HepG2 (cell line): Measurements from ENCODE around the gene SLC27A3. TPM values are rescaled to one million over a fixed set of nuclear protein-coding genes. Genes with fewer than 3 reads are reported as not detected.

Source experiments
- ATF6 ChIP-seq: sonication (generic); formaldehyde crosslinking; conservative IDR thresholded peaks from 2 replicates; pipeline ENCODE4 v1.4.0; 2020; ENCODE audit warnings: missing genetic modification reagents
- CBFB ChIP-seq: sonication (generic); formaldehyde crosslinking; IDR thresholded peaks from 2 replicates; pipeline ENCODE4 v1.4.0; 2020; ENCODE audit warnings: missing genetic modification reagents
- CHD2 ChIP-seq: IDR thresholded peaks from 2 replicates; pipeline ENCODE4 v1.6.1; 2011; ENCODE audit warnings: low read depth, low read length, improper control_type of control experiment
- EED ChIP-seq: sonication (generic); formaldehyde crosslinking; IDR thresholded peaks from 2 replicates; pipeline ENCODE4 v1.5.0; 2020; ENCODE audit warnings: mild to moderate bottlenecking, missing genetic modification reagents
- HNRNPLL ChIP-seq: fragments of 200-400 bp; formaldehyde crosslinking; IDR thresholded peaks from 2 replicates; pipeline ENCODE4 v1.6.1; 2017; ENCODE audit warnings: mild to moderate bottlenecking, low read depth, low read length; ENCODE audit not compliant: poor library complexity, severe bottlenecking
- KDM5A ChIP-seq: fragments of 200-600 bp; sonication (generic); IDR thresholded peaks from 2 replicates; pipeline ENCODE4 v1.7.0; 2018; ENCODE audit warnings: antibody characterized with exemption, mild to moderate bottlenecking, low read length, borderline replicate concordance
- POLR2A ChIP-seq, 2 experiments: IDR thresholded peaks; 2 replicates each; pipeline ENCODE4 v1.6.1; 2011; ENCODE audit warnings: low read depth in 2 of 2, low read length in 2 of 2, mild to moderate bottlenecking in 1 of 2, moderate library complexity in 1 of 2; ENCODE audit not compliant: insufficient read depth in 1 of 2
- PTBP1 ChIP-seq: fragments of 200-400 bp; formaldehyde crosslinking; IDR thresholded peaks from 2 replicates; pipeline ENCODE4 v1.6.1; 2018; ENCODE audit warnings: low read length, low read depth; ENCODE audit not compliant: poor library complexity, severe bottlenecking
- SAFB2 ChIP-seq: sonication (generic); formaldehyde crosslinking; IDR thresholded peaks from 2 replicates; pipeline ENCODE4 v1.5.1; 2020; ENCODE audit warnings: missing genetic modification reagents, low read depth, mild to moderate bottlenecking, borderline replicate concordance
- YY1 ChIP-seq: IDR thresholded peaks from 2 replicates; pipeline ENCODE4 v1.6.1; 2011; ENCODE audit warnings: low read length, low read depth, moderate library complexity, mild to moderate bottlenecking; ENCODE audit not compliant: insufficient read depth, insufficient replicate concordance
- ZBTB7B ChIP-seq: sonication (generic); formaldehyde crosslinking; IDR thresholded peaks from 2 replicates; pipeline ENCODE4 v1.4.0; 2020; ENCODE audit warnings: missing genetic modification reagents
- polyA plus RNA-seq, 8 experiments: library from polyadenylated mRNA; depleted of rRNA in 3 of 8; stranded (reverse) in 7 of 8; unstranded in 1 of 8; fragments of >200 nt; fragmentation: Illumina TruSeq in 4 of 8; extraction: Trizol in 4 of 8; gene quantifications; 2 replicates each; pipeline versions ENCODE4 v1.2.1 to v1.2.3, GENCODE V29; 2011 to 2016; ENCODE audit warnings: low read depth in 4 of 8, missing spikeins in 1 of 8, mixed read lengths in 1 of 8; ENCODE audit not compliant: insufficient read depth in 1 of 8
- total RNA-seq, 5 experiments: library from RNA; depleted of rRNA; stranded (reverse); fragments of >200 nt; fragmentation: Illumina TruSeq; extraction: Trizol; gene quantifications; 2 replicates each; pipeline ENCODE4 v1.2.3, GENCODE V29; 2016; ENCODE audit warnings: low read depth in 1 of 5
- TF ChIP-seq, protein P1 (sequence below): sonication (generic); formaldehyde crosslinking; IDR thresholded peaks from 2 replicates; pipeline ENCODE4 v1.5.0; 2020; ENCODE audit warnings: mild to moderate bottlenecking, missing genetic modification reagents
- TF ChIP-seq, protein P2 (sequence below), 2 experiments: sonication (generic) in 1 of 2; formaldehyde crosslinking in 1 of 2; IDR thresholded peaks; 2 replicates each; pipeline versions ENCODE4 v1.4.0 to v1.6.1; 2016 to 2020; ENCODE audit warnings: borderline replicate concordance in 1 of 2, low read depth in 1 of 2, mild to moderate bottlenecking in 1 of 2, missing genetic modification reagents in 1 of 2
- TF ChIP-seq, protein P3 (sequence below): IDR thresholded peaks from 2 replicates; pipeline ENCODE4 v1.6.1; 2018; ENCODE audit warnings: missing genetic modification reagents

SLC27A3 gene
- total and polyA plus RNA-seq, 2 of the 13 experiments (the other 11 are each of a cell fraction or from before 2014, with no cell fraction given): 4.3 to 10.3 TPM

DNA sequence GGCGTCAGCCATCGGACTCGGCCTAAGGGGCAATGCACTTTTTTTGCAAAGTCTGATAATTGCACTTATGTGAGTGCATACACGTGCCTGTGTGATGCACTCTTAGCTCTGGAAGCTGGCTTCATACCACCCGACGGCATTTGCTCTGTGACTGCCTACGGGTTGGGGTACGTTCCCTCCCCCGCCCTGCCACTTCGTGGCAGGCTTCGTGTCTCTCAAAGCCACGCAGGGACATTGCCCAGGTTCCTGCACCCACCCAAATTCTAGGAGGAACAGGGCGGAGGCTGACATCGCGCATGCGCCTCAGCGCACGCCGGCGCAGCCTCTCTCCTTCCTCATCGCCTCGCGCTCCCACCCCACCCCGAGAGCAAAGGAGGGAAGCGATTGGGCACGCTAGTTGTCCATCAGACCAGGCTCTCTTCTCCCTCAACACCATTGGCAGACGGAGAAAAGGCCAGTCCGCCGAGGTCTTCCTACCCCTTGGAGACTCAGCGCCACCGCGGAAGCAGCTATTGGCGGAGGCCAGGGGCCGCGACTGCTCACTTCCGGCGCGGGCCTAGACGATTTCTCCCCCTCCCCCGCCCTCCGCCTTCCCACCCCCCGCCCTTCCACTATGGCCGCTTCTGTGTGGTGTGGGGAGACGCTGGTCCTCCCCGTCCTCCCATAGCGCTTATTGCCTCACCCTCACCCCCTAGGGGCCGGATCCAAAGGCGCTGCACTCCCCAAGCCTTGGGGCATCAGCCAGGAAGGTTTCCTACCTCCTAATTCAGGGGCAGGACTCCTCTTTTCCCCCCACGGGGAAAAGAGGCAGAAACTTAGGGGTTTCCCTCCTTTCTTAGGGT, 47.5 kb upstream of the SLC27A3 start, which contains the start of gene INTS3 (continued):
- TF ChIP-seq CBFB (0 out of 2 replicates have a peak, but pooled peaks have one; percentile 30), ATF6 (CRISPR knock-in tag) (no peak), YY1 (peak; percentile 85), KDM5A (peak; percentile 58; the same call in 1 of the 2 replicates), PTBP1 (no peak), HNRNPLL (peak; percentile 52), EED (CRISPR knock-in tag) (peak; percentile 20; the same call in 1 of the 2 replicates), ZBTB7B (CRISPR knock-in tag) (no peak), SAFB2 (CRISPR knock-in tag) (peak; percentile 67; the same call in 1 of the 2 replicates), CHD2 (peak; percentile 65), POLR2A (IDR thresholded peaks at IDR 0.05; ENCODE audit: insufficient read depth in 1 of 2, low read depth in 2 of 2, low read length in 2 of 2) (peak; percentile 73 to 76)
- TF ChIP-seq, protein P1, sequence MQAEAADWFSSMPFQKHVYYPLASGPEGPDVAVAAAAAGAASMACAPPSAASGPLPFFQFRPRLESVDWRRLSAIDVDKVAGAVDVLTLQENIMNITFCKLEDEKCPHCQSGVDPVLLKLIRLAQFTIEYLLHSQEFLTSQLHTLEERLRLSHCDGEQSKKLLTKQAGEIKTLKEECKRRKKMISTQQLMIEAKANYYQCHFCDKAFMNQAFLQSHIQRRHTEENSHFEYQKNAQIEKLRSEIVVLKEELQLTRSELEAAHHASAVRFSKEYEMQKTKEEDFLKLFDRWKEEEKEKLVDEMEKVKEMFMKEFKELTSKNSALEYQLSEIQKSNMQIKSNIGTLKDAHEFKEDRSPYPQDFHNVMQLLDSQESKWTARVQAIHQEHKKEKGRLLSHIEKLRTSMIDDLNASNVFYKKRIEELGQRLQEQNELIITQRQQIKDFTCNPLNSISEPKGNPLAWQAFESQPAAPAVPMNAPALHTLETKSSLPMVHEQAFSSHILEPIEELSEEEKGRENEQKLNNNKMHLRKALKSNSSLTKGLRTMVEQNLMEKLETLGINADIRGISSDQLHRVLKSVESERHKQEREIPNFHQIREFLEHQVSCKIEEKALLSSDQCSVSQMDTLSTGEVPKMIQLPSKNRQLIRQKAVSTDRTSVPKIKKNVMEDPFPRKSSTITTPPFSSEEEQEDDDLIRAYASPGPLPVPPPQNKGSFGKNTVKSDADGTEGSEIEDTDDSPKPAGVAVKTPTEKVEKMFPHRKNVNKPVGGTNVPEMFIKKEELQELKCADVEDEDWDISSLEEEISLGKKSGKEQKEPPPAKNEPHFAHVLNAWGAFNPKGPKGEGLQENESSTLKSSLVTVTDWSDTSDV (CRISPR knock-in tag): peak; percentile 83; the same call in 1 of the 2 replicates
- TF ChIP-seq, protein P2, sequence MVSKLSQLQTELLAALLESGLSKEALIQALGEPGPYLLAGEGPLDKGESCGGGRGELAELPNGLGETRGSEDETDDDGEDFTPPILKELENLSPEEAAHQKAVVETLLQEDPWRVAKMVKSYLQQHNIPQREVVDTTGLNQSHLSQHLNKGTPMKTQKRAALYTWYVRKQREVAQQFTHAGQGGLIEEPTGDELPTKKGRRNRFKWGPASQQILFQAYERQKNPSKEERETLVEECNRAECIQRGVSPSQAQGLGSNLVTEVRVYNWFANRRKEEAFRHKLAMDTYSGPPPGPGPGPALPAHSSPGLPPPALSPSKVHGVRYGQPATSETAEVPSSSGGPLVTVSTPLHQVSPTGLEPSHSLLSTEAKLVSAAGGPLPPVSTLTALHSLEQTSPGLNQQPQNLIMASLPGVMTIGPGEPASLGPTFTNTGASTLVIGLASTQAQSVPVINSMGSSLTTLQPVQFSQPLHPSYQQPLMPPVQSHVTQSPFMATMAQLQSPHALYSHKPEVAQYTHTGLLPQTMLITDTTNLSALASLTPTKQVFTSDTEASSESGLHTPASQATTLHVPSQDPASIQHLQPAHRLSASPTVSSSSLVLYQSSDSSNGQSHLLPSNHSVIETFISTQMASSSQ (IDR thresholded peaks at IDR 0.05; ENCODE audit: low read depth): no peak
- TF ChIP-seq, protein P2 (CRISPR knock-in tag; IDR thresholded peaks at IDR 0.05; ENCODE audit: borderline replicate concordance): peak; percentile 30; the same call in 1 of the 2 replicates
- TF ChIP-seq, protein P3, sequence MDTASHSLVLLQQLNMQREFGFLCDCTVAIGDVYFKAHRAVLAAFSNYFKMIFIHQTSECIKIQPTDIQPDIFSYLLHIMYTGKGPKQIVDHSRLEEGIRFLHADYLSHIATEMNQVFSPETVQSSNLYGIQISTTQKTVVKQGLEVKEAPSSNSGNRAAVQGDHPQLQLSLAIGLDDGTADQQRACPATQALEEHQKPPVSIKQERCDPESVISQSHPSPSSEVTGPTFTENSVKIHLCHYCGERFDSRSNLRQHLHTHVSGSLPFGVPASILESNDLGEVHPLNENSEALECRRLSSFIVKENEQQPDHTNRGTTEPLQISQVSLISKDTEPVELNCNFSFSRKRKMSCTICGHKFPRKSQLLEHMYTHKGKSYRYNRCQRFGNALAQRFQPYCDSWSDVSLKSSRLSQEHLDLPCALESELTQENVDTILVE (CRISPR knock-in tag): 0 out of 2 replicates have a peak, but pooled peaks have one; percentile 19
